ENCODE results near the gene MYOD1.

DNA sequence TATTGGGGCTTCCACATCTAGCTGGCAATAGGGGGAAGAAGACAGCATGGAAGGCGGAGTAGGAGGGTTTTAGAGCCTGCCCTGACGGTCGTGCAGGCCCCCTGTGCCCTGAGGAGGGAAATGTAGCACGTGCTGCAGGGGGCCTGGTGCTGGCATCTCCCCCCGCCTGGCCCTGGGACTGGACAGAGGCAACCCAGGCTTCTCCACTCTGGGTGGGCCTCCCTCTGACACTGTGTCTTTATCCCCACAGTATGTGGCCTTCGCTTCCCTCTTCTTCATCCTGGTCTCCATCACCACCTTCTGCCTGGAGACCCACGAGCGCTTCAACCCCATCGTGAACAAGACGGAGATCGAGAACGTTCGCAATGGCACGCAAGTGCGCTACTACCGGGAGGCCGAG lies 52.0 kb downstream of the MYOD1 start:
- TF ChIP-seq, protein P1, sequence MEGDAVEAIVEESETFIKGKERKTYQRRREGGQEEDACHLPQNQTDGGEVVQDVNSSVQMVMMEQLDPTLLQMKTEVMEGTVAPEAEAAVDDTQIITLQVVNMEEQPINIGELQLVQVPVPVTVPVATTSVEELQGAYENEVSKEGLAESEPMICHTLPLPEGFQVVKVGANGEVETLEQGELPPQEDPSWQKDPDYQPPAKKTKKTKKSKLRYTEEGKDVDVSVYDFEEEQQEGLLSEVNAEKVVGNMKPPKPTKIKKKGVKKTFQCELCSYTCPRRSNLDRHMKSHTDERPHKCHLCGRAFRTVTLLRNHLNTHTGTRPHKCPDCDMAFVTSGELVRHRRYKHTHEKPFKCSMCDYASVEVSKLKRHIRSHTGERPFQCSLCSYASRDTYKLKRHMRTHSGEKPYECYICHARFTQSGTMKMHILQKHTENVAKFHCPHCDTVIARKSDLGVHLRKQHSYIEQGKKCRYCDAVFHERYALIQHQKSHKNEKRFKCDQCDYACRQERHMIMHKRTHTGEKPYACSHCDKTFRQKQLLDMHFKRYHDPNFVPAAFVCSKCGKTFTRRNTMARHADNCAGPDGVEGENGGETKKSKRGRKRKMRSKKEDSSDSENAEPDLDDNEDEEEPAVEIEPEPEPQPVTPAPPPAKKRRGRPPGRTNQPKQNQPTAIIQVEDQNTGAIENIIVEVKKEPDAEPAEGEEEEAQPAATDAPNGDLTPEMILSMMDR (IDR thresholded peaks at IDR 0.05): no peak
- no peak for TF ChIP-seq POLR2AphosphoS5 (IDR thresholded peaks at IDR 0.05)
- TF ChIP-seq POLR2A (IDR thresholded peaks at IDR 0.05): no peak
